ENCODE data around the gene TUBB3.
"Not testable (repeated sequence)": the region's sequence is repeated elsewhere in the genome, so short reads cannot be mapped to it uniquely, and the experiment has no call there.

TUBB3 gene

GRCh38 chr16:89946515-89946914, 23.4 kb downstream of the TUBB3 start:
- DNase-seq: no peak

- no peak for DNase-seq
These were observed 26.1 kb downstream of the TUBB3 start for GRCh38 chr16:89949121-89949742.

GRCh38 chr16:89949756-89950155, 26.6 kb downstream of the TUBB3 start:
- DNase-seq: no peak

GRCh38 chr16:89951509-89951908, 28.4 kb downstream of the TUBB3 start:
- DNase-seq: no peak

GRCh38 chr16:89952049-89952448, 28.9 kb downstream of the TUBB3 start:
- no peak for DNase-seq

- DNase-seq: no peak
These were observed 29.4 kb downstream of the TUBB3 start for GRCh38 chr16:89952551-89952950.

- DNase-seq: no peak
These were observed 30.7 kb downstream of the TUBB3 start for GRCh38 chr16:89953671-89954406.

GRCh38 chr16:89954462-89954861, 31.3 kb downstream of the TUBB3 start:
- DNase-seq: no peak

GRCh38 chr16:89955001-89955685, 32.0 kb downstream of the TUBB3 start:
- DNase-seq: no peak

GRCh38 chr16:89956505-89957215, 33.5 kb downstream of the TUBB3 start:
- DNase-seq: no peak

- no peak for DNase-seq
These were observed 34.2 kb downstream of the TUBB3 start for GRCh38 chr16:89957216-89957785.

GRCh38 chr16:89958068-89958467, 34.9 kb downstream of the TUBB3 start:
- no peak for DNase-seq

GRCh38 chr16:89958596-89958995, 35.5 kb downstream of the TUBB3 start:
- no peak for DNase-seq

GRCh38 chr16:89960966-89961365, 37.8 kb downstream of the TUBB3 start:
- DNase-seq: no peak

- DNase-seq: no peak
These were observed 38.8 kb downstream of the TUBB3 start for GRCh38 chr16:89961920-89962319.

GRCh38 chr16:89962754-89963498, 39.8 kb downstream of the TUBB3 start:
- no peak for DNase-seq

GRCh38 chr16:89964201-89964600, 41.1 kb downstream of the TUBB3 start:
- DNase-seq: no peak

- DNase-seq: no peak
These were observed 42.5 kb downstream of the TUBB3 start for GRCh38 chr16:89965447-89966225.

- DNase-seq: no peak
These were observed 43.6 kb downstream of the TUBB3 start for GRCh38 chr16:89966756-89967155.

GRCh38 chr16:89967436-89967835, 44.3 kb downstream of the TUBB3 start:
- not testable (repeated sequence) for DNase-seq

- not testable (repeated sequence) for DNase-seq
These were observed 44.9 kb downstream of the TUBB3 start for GRCh38 chr16:89968074-89968473.

Measured in NCI-H446 treated with DMSO at 0.1 percent for 48 hours (cell line).